ENCODE results near the gene ZNF180.
A peak's percentile ranks its signal among the peaks of the same experiment; 100 is the strongest.
"Not testable (repeated sequence)": the region's sequence is repeated elsewhere in the genome, so short reads cannot be mapped to it uniquely, and the experiment has no call there.

Gene ZNF180

DNA sequence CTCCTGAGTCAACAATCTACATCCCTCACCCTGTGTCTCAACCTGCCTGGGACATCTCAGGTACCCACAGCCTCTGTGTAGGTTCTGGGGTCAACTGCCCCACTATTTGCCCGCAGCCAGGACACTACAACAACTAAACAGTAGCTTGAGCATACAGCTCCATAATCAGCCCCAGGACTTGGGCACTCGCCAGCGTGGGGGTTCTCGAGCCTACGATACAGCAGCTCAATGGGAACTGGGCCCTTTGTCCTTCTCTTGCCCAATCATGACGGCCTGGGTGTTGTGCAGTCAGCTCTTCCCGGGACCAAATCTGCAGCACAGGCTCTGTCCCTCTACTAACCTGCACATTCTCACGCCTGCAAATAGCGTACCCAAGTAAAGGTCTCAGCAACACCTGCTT lies 1.3 kb downstream of the ZNF180 start:
- DNase-seq (ENCODE audit: low read depth in 2 of 2), result no peak

DNA sequence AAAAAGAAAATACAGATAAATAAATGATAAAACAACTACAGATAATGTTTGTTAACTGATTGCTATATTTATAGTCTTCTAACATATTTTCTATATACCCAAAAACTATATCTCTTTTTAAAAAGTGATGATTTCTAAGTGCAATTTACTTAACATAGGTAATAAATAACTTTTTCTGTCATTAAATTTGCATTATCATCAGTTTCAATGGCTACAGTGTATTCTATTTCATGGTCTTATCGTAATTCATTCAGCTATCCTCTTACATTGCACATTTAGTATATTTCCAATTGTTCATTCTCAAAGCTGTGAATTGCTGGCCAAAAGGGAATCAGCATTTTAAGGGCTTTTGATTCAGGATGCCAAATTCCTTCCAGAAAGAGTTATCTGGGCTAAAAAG lies 3.6 kb downstream of the ZNF180 start:
- DNase-seq (ENCODE audit: low read depth in 2 of 2), result no peak

DNA sequence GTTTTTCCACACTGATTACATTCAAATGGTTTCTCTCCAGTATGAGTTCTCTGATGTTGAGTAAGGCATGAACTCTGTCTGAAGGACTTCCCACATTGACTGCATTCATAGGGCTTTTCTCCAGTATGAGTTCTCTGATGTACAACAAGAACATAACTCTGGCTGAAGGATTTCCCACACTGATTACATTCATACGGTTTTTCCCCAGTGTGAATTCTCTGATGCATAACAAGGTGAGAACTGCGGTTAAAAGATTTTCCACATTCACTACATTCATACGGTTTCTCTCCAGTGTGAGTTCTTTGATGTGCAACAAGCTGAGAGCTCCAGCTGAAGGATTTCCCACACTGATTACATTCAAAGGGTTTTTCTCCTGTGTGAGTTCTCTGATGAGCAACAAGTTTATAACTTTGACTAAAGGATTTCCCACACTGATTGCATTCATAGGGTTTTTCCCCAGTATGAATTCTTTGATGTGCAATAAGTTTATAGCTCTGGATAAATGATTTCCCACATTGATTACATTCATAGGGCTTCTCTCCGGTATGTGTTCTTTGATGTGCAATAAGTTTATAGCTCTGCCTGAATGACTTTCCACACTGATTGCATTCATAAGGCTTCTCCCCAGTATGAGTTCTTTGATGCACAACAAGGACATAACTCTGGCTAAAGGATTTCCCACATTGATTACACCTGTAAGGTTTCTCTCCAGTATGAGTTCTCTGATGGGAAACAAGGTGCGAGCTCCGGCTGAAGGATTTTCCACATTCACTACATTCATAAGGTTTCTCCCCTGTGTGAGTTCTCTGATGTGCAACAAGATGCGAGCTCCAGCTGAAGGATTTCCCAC lies 23.5 kb downstream of the ZNF180 start:
- no peak for DNase-seq (ENCODE audit: low read depth in 2 of 2)

DNA sequence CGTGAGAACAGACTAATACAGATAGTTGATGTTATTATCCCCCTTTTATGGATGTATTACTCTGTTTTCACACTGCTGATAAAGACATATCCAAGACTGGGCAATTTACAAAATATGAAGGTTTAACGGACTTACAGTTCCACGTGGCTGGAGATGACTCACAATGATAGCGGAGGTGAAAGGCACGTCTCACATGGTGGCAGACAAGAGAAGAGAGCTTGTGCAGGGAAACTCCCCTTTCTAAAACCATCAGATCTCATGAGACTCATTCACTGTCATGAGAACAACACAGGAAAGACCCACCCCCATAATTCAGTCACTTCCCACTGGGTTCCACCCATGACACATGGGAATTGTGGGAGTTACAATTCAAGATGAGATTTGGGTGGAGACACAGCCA lies 31.6 kb downstream of the ZNF180 start:
- DNase-seq (ENCODE audit: low read depth in 2 of 2), result not testable (repeated sequence)

DNA sequence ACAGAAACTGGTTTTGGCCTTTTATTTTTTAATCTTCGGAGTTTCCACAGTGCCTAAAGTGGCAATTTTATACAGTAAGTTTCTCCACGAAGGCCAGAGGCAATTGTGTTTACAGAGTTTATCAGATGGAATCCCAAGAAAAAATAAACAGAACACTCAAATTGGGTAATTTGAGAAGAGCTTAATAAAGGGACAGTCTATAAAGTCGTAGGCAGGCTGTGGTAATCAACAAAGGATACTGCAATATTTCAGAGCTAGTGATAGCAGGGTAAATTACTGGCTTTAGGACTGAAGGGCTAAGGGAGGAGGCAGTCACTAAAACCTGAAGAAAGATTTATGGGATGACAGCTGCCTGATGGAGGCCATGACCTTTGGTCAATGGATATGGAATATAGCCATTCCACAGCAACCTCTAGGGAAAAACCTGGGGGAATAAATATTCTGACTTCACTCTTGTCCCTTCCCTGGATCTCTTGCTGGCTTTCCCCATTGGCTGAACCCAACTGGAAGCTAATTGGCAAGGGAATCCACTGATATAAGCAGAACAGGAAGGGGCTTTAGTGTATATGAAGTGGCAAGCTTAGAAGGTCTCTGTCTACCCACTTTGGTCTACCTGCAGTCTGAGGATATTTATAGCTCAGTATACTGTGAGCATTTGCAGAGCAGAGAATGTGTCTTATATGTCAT lies 37.6 kb downstream of the ZNF180 start:
- DNase-seq (ENCODE audit: low read depth in 2 of 2), result not testable (repeated sequence)

DNA sequence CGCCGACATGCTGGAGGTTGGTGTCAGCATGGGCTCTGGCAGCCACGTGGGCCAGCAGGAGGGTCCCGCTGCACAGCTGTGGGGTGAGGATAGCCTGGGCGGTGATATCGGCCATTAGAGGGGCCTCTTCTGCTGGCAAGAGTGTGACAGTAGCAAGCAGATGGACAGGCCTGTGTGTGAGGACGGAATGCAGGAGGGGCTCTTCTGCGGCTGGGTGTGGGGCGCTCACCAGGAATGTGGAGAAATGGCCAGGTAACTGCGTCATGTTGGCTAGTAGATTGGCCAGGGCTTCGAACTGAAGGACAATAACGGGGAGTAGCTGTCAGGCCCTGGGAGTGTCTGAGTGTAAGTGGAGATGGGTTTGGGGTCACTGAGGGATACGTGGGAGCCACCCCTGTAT lies 44.3 kb downstream of the ZNF180 start:
- DNase-seq (ENCODE audit: low read depth in 2 of 2), result not testable (repeated sequence)

DNA sequence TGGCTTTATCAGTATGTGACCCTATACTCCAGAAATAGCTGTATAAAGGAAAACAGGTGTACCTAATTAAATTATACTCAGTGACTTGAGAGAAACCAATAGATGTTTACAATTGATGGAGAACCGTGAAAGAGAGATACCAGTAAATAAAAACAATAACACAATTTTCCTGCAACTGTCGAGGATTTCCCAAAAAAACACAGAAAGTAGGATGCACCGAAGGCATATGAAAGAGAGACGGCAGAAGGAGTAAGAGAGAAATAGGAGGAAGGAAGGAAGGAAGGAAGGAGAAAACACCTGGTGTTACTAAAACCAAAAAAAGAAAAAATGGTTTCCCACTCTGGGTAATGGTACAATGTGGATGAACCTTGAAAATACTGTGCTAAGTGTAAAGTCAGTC lies 45.2 kb downstream of the ZNF180 start:
- no peak for DNase-seq (ENCODE audit: low read depth in 2 of 2)

DNA sequence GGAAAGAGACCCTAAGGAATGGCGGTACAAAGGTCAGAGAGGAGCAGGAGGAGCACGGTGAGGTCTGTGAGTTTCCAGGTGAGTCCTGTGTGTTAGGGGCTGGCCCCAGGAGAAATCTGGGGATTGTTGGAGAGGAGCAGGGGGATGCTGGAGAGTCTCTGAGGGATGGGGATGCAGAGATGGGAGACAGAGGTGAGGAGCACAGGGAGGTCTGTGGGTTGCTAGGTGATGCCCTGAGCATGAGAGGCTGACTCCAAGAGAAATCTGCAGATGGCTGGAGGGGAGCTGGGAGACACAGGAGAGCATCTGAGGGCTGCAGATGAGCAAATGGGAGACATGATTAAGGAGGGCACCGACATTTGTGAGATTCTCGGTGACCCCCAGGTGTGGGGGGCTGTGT lies 48.0 kb downstream of the ZNF180 start:
- no peak for DNase-seq (ENCODE audit: low read depth in 2 of 2)

DNA sequence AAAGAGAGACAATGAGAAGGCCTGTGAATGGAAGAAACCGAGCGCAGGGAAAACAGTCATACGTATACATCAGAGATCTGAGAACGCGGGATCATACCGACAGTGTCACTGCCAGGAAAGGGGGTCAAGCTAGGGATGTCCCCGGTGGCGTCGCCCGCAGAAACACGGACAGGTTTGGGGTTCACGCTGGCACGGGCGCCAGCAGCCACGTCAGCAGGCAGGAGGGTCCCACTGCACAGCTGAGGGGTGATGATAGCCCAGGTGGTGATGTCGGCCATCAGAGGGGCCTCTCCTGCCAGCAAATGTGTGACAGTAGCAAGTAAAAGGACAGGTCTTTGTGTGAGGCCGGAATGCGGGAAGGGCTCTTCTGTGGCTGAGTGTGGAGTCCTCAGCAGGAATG lies 48.6 kb downstream of the ZNF180 start:
- no peak for DNase-seq (ENCODE audit: low read depth in 2 of 2)

DNA sequence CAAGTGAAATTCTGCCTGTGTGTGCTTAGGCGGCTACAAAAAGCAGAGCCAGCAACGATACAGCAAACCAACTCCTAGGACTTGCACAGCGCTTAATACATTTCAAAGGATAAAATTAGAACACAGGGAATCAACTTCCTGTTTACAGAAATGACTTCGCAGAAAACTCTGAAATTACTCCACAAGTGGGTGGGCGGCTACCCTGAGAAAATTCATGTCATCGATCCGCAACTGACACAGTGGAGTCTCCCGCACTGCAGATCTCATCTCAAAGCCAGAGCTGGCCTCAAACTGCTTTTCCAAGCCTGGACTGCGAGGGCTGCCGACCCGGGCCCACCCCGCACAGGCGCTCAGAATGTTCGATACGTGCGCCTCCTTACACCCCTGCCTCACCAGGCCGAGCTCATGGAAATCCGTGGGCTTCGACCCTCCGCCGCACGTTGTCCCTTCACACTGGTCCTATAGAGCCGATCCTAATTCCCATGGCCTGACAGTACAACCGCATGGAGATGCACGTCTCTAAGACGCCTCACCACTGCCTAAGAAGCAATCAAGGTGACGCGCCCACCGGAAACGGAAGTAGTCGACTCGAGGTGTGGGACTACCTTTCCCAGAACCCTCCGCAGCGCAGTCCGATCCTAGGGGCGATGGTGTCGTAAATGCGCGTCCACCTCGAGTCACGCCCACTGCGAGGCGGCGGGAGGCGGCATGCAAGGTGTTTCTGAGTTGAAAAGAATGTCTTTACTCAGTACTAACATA lies 52.2 kb downstream of the ZNF180 start, which contains the start of gene ZNF229:
Gene ZNF229 (minus strand): TSS at position 557 of the 759 bp plus-strand sequence. CDS start 5,625 bp downstream, outside the sequence.
- peak; percentile 18 to 55 for DNase-seq (ENCODE audit: low read depth in 2 of 2)

DNA sequence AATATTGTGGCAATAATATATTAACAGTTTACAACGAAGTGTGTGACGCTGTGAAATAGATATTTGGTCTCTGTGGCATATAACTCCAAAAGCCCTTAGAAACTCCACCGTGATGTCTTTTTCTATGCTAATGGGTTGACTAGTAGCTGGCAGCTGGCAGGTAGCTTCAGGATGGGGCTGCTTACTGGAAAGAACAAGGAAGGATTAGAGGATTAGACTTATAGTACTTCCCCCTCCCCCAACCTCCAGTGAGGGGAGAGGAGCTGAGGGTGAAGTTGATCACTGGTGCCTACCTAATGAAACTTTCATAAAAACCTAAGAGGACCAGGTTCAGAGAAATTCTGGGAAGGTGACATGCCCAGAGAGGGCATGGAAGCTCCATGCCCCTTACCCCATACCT lies 61.9 kb downstream of the ZNF180 start:
- DNase-seq (ENCODE audit: low read depth in 2 of 2), result no peak

DNA sequence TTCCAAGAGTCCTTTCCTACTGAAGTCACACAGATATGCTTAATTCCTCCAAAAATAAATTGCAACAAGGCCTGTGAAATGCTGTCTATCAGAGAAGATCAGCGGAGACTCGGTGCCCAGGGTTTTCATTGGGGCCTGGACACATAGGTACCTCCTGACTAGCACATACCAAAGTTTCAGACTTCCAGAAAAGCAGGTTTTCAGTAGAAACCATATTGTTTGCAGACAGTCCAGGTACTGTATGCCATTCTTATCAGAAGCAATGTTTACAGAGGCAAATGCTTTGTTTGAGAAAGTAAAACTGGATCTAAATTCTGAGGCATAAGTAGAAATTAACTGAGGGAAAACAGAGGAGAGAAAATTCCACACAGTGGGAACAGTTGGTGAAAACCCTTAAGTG lies 64.9 kb downstream of the ZNF180 start:
- no peak for DNase-seq (ENCODE audit: low read depth in 2 of 2)

DNA sequence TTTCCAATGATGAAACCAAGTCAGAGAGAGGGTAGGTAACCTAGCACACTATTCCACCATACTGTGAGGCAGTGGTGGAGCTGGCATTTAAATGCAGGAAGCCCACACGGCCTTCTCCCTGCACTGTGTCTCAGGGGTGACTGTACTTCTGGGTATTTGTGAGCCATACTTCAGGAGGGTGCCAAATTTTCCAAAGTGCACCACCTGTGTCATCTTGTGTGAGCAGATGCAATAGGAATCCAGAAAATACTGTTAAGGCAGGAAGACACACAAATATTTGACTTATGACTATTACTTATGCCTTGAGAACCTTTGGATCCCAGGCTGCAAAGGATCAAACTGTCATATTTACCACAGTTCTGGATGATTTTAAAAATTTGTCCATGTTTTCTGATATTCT lies 69.4 kb downstream of the ZNF180 start:
- no peak for DNase-seq (ENCODE audit: low read depth in 2 of 2)
